Measurements from ENCODE around the gene C16orf74.

C16orf74 gene

GRCh38 chr16:85774136-85774535 lies 23.2 kb upstream of the C16orf74 start:
- no peak for DNase-seq

- no peak for DNase-seq
Observed at GRCh38 chr16:85773044-85773443, 22.1 kb upstream of the C16orf74 start.

- no peak for DNase-seq
Observed at GRCh38 chr16:85770741-85771140, 19.8 kb upstream of the C16orf74 start.

GRCh38 chr16:85768199-85768598 lies 17.3 kb upstream of the C16orf74 start:
- no peak for DNase-seq

- DNase-seq, result no peak
Observed at GRCh38 chr16:85767531-85767930, 16.6 kb upstream of the C16orf74 start.

- no peak for DNase-seq
Observed at GRCh38 chr16:85765767-85766166, 14.9 kb upstream of the C16orf74 start.

- no peak for DNase-seq
Observed at GRCh38 chr16:85765211-85765610, 14.3 kb upstream of the C16orf74 start.

GRCh38 chr16:85763616-85764015 lies 12.7 kb upstream of the C16orf74 start:
- no peak for DNase-seq

GRCh38 chr16:85762970-85763369 lies 12.1 kb upstream of the C16orf74 start:
- no peak for DNase-seq

- DNase-seq, result no peak
Observed at GRCh38 chr16:85761861-85762260, 11.0 kb upstream of the C16orf74 start.

- DNase-seq, result peak in 1 of 2 experiments; percentile 18
Observed at GRCh38 chr16:85759631-85760419, 8.9 kb upstream of the C16orf74 start.

GRCh38 chr16:85759136-85759535 lies 8.2 kb upstream of the C16orf74 start:
- no peak for DNase-seq

GRCh38 chr16:85757341-85757822 lies 6.5 kb upstream of the C16orf74 start:
- no peak for DNase-seq

GRCh38 chr16:85755929-85756768 lies 5.3 kb upstream of the C16orf74 start:
- no peak for DNase-seq

- peak in 1 of 2 experiments; percentile 44 for DNase-seq
Observed at GRCh38 chr16:85754413-85754812, 3.5 kb upstream of the C16orf74 start.

- DNase-seq, result no peak
Observed at GRCh38 chr16:85753976-85754375, 3.1 kb upstream of the C16orf74 start.

GRCh38 chr16:85753559-85753958 lies 2.7 kb upstream of the C16orf74 start:
- peak in 1 of 2 experiments; percentile 34 for DNase-seq

GRCh38 chr16:85752511-85753420 lies 1.9 kb upstream of the C16orf74 start:
- no peak for DNase-seq

GRCh38 chr16:85751698-85752501 lies 1.0 kb upstream of the C16orf74 start:
- no peak for DNase-seq

- DNase-seq, result no peak
Observed at GRCh38 chr16:85750146-85750826, 610 bp downstream of the C16orf74 start.

GRCh38 chr16:85749771-85750145 lies 1.1 kb downstream of the C16orf74 start:
- DNase-seq, result no peak

All from NCI-H2081 (cell line).